Keratinocyte (primary cell): Measurements from ENCODE around the gene HIP1R. TPM values are rescaled to one million over a fixed set of nuclear protein-coding genes. Genes with fewer than 3 reads are reported as not detected.

ENCODE experiments used
- DNase-seq: peaks from one replicate; pipeline ENCODE4 v3.0.0-alpha.2; 2011; ENCODE audit warnings: low read depth, missing footprints, low spot score
- FAIRE-seq: peaks from 2 replicates; lab custom pipeline; 2011; peaks lifted over from hg19 to GRCh38; lab: Jason Lieb, UNC
- H2AFZ ChIP-seq: 2 replicates; pipeline ENCODE4 v1.6.0; 2012; ENCODE audit warnings: low read length, control low read depth, inconsistent platforms; ENCODE audit not compliant: control insufficient read depth
- H3K27ac ChIP-seq: 2 replicates; pipeline ENCODE4 v1.5.1; 2011; ENCODE audit warnings: low read length; ENCODE audit not compliant: control insufficient read depth, insufficient read depth
- H3K27me3 ChIP-seq: 3 replicates; pipeline ENCODE4 v1.6.0; 2011; ENCODE audit warnings: low read length; ENCODE audit not compliant: control insufficient read depth, insufficient read depth; ENCODE audit errors: extremely low read depth
- H3K36me3 ChIP-seq, 2 experiments: 2 replicates in 1 of 2; 3 replicates in 1 of 2; pipeline ENCODE4 v1.5.1; 2011; ENCODE audit warnings: low read length in 2 of 2, mild to moderate bottlenecking in 1 of 2; ENCODE audit not compliant: control insufficient read depth in 2 of 2, insufficient read depth in 2 of 2; ENCODE audit errors: extremely low read depth in 1 of 2
- H3K4me1 ChIP-seq: 3 replicates; pipeline ENCODE4 v1.5.1; 2011; ENCODE audit warnings: low read length; ENCODE audit not compliant: control insufficient read depth, insufficient read depth; ENCODE audit errors: extremely low read depth
- H3K4me2 ChIP-seq: 3 replicates; pipeline ENCODE4 v1.6.0; 2011; ENCODE audit warnings: low read depth, low read length; ENCODE audit not compliant: control insufficient read depth, insufficient read depth; ENCODE audit errors: extremely low read depth
- H3K4me3 ChIP-seq, 3 experiments: fragments of 200-600 bp in 1 of 3; sonication (generic) in 1 of 3; 2 replicates in 2 of 3; 3 replicates in 1 of 3; pipeline ENCODE4 v1.5.1; 2011 to 2016; ENCODE audit warnings: low read length in 3 of 3, mild to moderate bottlenecking in 3 of 3, control low read depth in 2 of 3, inconsistent platforms in 1 of 3, low read depth in 1 of 3, mixed read lengths in 1 of 3, mixed run types in 1 of 3, moderate library complexity in 1 of 3; ENCODE audit not compliant: control insufficient read depth in 2 of 3, insufficient read depth in 2 of 3; ENCODE audit errors: extremely low read depth in 1 of 3
- H3K79me2 ChIP-seq: 2 replicates; pipeline ENCODE4 v1.6.0; 2012; ENCODE audit warnings: low read length; ENCODE audit not compliant: control insufficient read depth, insufficient read depth
- H3K9ac ChIP-seq: 3 replicates; pipeline ENCODE4 v1.6.0; 2011; ENCODE audit warnings: low read length; ENCODE audit not compliant: control insufficient read depth, insufficient read depth; ENCODE audit errors: extremely low read depth
- H3K9me1 ChIP-seq: 3 replicates; pipeline ENCODE4 v1.6.0; 2011; ENCODE audit warnings: low read length; ENCODE audit not compliant: control insufficient read depth, insufficient read depth; ENCODE audit errors: extremely low read depth
- H3K9me3 ChIP-seq: 2 replicates; pipeline ENCODE4 v1.5.1; 2012; ENCODE audit warnings: low read depth, low read length; ENCODE audit not compliant: control insufficient read depth
- H4K20me1 ChIP-seq: 3 replicates; pipeline ENCODE4 v1.6.0; 2011; ENCODE audit warnings: low read length; ENCODE audit not compliant: control insufficient read depth, insufficient read depth; ENCODE audit errors: extremely low read depth
- EZH2 ChIP-seq: IDR thresholded peaks from one replicate; pipeline ENCODE4 v1.6.1; 2012; ENCODE audit warnings: inconsistent platforms, mild to moderate bottlenecking, low read length, moderate library complexity
- dilution Hi-C: fragments of 300-500 bp; cut with MboI; formaldehyde crosslinking; loops from one replicate; pipeline ENCODE4 v1.7.0; 2020; ENCODE audit warnings: low sequenced_read_pairs; ENCODE audit not compliant: extremely low pct_ligation_motif_present
- polyA plus RNA-seq, 5 experiments: library from polyadenylated mRNA; depleted of rRNA in 3 of 5; stranded (reverse) in 3 of 5; stranded (forward) in 1 of 5; unstranded in 1 of 5; fragments of >200 nt; gene quantifications; 1 replicate in 1 of 5; 2 replicates in 3 of 5; 3 replicates in 1 of 5; pipeline versions ENCODE4 v1.2.1 to v1.2.3, GENCODE V29; 2011 to 2012; ENCODE audit warnings: missing spikeins in 2 of 5, low read depth in 1 of 5, low replicate concordance in 1 of 5
- TF ChIP-seq, protein P1 (sequence below), 3 experiments: IDR thresholded peaks in 1 of 3; conservative IDR thresholded peaks in 1 of 3; optimal IDR thresholded peaks in 1 of 3; 2 replicates in 2 of 3; 3 replicates in 1 of 3; pipeline versions ENCODE3 to v1.5.1; 2011; ENCODE audit warnings: low read length in 3 of 3, mild to moderate bottlenecking in 3 of 3, moderate library complexity in 2 of 3, control low read depth in 1 of 3, inconsistent platforms in 1 of 3; ENCODE audit not compliant: insufficient read depth in 2 of 3; ENCODE audit errors: extremely low read depth in 1 of 3

Gene HIP1R
- polyA plus RNA-seq, 1 donor (not counting 4 experiments of a cell fraction or from before 2014, with no cell fraction given), result 23.0 TPM

DNA sequence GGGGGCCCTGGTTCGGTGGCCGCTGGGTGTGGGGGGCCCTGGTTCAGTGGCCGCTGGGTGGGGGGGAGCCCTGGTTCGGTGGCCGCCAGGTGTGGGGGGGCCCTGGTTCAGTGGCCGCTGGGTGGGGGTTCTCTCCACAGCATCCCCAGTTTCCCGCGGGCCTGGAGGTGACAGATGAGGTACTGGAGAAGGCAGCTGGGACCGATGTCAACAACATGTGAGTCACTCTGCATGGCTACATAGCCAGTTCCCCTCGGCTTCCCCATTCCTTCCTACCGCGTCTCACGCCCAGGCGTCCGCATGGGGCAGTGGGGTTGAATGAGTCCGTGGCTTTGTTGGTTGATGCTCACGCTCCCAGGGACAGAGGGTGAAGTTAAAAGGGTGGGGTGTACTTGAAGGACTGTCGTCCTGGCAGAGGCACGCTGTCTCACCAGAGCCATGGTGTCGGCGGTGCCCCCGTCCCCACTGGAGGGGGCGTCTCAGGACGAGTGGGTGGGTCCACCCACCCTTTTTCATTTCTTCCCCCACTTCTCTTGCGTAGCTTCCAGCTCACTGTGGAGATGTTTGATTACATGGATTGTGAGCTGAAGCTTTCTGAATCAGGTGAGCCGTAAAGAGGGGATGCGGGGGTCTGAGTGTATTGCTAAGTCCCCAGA lies 15.6 kb downstream of the HIP1R start:
- H3K4me2 ChIP-seq, result no peak overlapping the region
- TF ChIP-seq, protein P1, sequence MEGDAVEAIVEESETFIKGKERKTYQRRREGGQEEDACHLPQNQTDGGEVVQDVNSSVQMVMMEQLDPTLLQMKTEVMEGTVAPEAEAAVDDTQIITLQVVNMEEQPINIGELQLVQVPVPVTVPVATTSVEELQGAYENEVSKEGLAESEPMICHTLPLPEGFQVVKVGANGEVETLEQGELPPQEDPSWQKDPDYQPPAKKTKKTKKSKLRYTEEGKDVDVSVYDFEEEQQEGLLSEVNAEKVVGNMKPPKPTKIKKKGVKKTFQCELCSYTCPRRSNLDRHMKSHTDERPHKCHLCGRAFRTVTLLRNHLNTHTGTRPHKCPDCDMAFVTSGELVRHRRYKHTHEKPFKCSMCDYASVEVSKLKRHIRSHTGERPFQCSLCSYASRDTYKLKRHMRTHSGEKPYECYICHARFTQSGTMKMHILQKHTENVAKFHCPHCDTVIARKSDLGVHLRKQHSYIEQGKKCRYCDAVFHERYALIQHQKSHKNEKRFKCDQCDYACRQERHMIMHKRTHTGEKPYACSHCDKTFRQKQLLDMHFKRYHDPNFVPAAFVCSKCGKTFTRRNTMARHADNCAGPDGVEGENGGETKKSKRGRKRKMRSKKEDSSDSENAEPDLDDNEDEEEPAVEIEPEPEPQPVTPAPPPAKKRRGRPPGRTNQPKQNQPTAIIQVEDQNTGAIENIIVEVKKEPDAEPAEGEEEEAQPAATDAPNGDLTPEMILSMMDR (optimal IDR thresholded peaks at IDR 0.05 in 1 of 3, IDR thresholded peaks at IDR 0.05 in 1 of 3, conservative IDR thresholded peaks at IDR 0.05 in 1 of 3; ENCODE audit: extremely low read depth in 1 of 3, insufficient read depth in 2 of 3, low read length in 3 of 3), result no peak
- TF ChIP-seq EZH2, result no peak
- H2AFZ ChIP-seq, result no peak overlapping the region
- H3K79me2 ChIP-seq, result peaks cover 20% of the 10 kb centered on the region
- peaks cover 22% of the 10 kb centered on the region for H3K4me1 ChIP-seq
- FAIRE-seq, result no peak
- no peaks in the 10 kb centered on the region for H4K20me1 ChIP-seq
- DNase-seq, result no peak
- H3K4me3 ChIP-seq, result no peak overlapping the region
- no peak overlapping the region for H3K9ac ChIP-seq
- no peaks in the 10 kb centered on the region for H3K9me3 ChIP-seq
- H3K27ac ChIP-seq, result no peak overlapping the region
- peaks cover 6% of the 10 kb centered on the region for H3K9me1 ChIP-seq
- H3K36me3 ChIP-seq, result peaks cover 11 to 12% of the 10 kb centered on the region in 2 experiments
- dilution Hi-C loops, result no loop called here
- H3K27me3 ChIP-seq, result no peaks in the 10 kb centered on the region

DNA sequence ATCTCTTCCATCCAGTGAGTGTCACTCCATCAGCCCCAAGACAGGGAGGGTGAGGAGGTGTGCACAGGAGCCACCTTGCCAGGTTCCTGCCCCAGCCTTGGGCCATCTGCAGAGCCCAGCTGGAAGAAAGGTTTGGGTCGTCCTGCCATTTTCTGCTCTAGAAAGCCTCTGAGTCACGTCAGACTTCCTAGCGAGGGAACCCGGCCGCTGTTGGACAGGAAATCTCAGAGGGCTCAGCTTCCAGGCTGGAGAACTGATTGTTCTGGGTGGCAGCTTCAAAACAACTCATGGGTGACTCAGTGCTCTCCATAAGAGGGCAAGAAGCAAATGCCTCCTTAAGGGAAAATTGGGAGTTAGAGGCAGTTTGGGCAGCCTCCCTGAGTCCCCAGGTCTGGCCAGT lies 16.6 kb downstream of the HIP1R start:
- Histone ChIP-seq H3K9me3 (no peaks in the 10 kb centered on the region), H2AFZ (peak overlapping the region; percentile 58), H3K9ac (peak overlapping the region; percentile 71), H3K27ac (peak overlapping the region; percentile 87), H3K4me3 (no peak overlapping the region), H3K27me3 (no peaks in the 10 kb centered on the region), H4K20me1 (no peaks in the 10 kb centered on the region), H3K36me3 (peaks cover 11 to 13% of the 10 kb centered on the region in 2 experiments), H3K4me2 (peak overlapping the region; percentile 76), H3K4me1 (peaks cover 15% of the 10 kb centered on the region), H3K79me2 (peaks cover 10% of the 10 kb centered on the region), H3K9me1 (peaks cover 6% of the 10 kb centered on the region)
- dilution Hi-C loops, result no loop called here
- DNase-seq (peak; percentile 80), FAIRE-seq (peak; percentile 94)
- TF ChIP-seq, protein P1 (optimal IDR thresholded peaks at IDR 0.05 in 1 of 3, IDR thresholded peaks at IDR 0.05 in 1 of 3, conservative IDR thresholded peaks at IDR 0.05 in 1 of 3; ENCODE audit: extremely low read depth in 1 of 3, insufficient read depth in 2 of 3, low read length in 3 of 3), result no peak
- no peak for TF ChIP-seq EZH2
